Gastroesophageal sphincter (tissue), 4 donors: Measurements from ENCODE around the gene PSMD8. TPM values are rescaled to one million over a fixed set of nuclear protein-coding genes. Genes with fewer than 3 reads are reported as not detected.

Source experiments
- ATAC-seq: fragments of 150-250 bp; one replicate; pipeline ENCODE4 v1.9.1; 2016; ENCODE audit warnings: mild to moderate bottlenecking, moderate library complexity
- H3K27ac ChIP-seq, 4 donors: fragments of 200-600 bp; sonication (generic) in 3 of 4; 1 replicate in 3 of 4; 2 replicates in 1 of 4; pipeline ENCODE4 v1.5.1; 2016 to 2019
- H3K27me3 ChIP-seq: fragments of 200-600 bp; sonication (generic); one replicate; pipeline ENCODE4 v1.5.1; 2019
- H3K36me3 ChIP-seq, 2 donors: fragments of 200-600 bp; sonication (generic); one replicate each; pipeline ENCODE4 v1.5.1; 2019; ENCODE audit warnings: control low read depth in 1 of 2
- H3K4me1 ChIP-seq, 3 donors: fragments of 200-600 bp; sonication (generic); 1 replicate in 2 of 3; 2 replicates in 1 of 3; pipeline ENCODE4 v1.5.1; 2016 to 2019; ENCODE audit warnings: control low read depth in 2 of 3
- H3K4me3 ChIP-seq, 2 donors: fragments of 200-600 bp; sonication (generic); one replicate each; pipeline ENCODE4 v1.5.1; 2019; ENCODE audit warnings: mild to moderate bottlenecking in 1 of 2, moderate library complexity in 1 of 2
- H3K9me3 ChIP-seq, 3 donors: fragments of 200-600 bp; sonication (generic); one replicate each; pipeline ENCODE4 v1.5.1; 2017 to 2019; ENCODE audit warnings: control low read depth in 2 of 3
- EP300 ChIP-seq: sonication (generic); formaldehyde crosslinking; IDR thresholded peaks from one replicate; pipeline ENCODE4 v1.6.1; 2017; ENCODE audit warnings: antibody characterized with exemption, mild to moderate bottlenecking
- POLR2A ChIP-seq, 2 donors: fragments of 450-650 bp; IDR thresholded peaks; one replicate each; pipeline ENCODE4 v1.6.1; 2017; ENCODE audit warnings: antibody characterized with exemption in 2 of 2, mild to moderate bottlenecking in 2 of 2, moderate library complexity in 1 of 2
- POLR2AphosphoS5 ChIP-seq: sonication (generic); formaldehyde crosslinking; IDR thresholded peaks from one replicate; pipeline ENCODE4 v1.6.1; 2017; ENCODE audit warnings: antibody characterized with exemption
- WGBS, 2 donors: methylation state at CpG; one replicate each; pipeline ENCODE4 v1.1.5; 2018; ENCODE audit warnings: low coverage in 1 of 2; 5-methylcytosine and 5-hydroxymethylcytosine counted together
- total RNA-seq, 4 donors: library from RNA; depleted of rRNA; stranded (reverse); fragments of >200 nt; gene quantifications; one replicate each; pipeline ENCODE4 v1.1.0, GENCODE V29; 2016
- TF ChIP-seq, protein P1 (sequence below), 4 experiments: fragments of 200-600 bp in 2 of 4; fragments of 450-650 bp in 2 of 4; sonication (generic) in 1 of 4; IDR thresholded peaks; one replicate each; pipeline ENCODE4 v1.5.1; 2017 to 2019; ENCODE audit warnings: antibody characterized with exemption in 4 of 4, mild to moderate bottlenecking in 2 of 4, moderate library complexity in 2 of 4

The PSMD8 gene
- total RNA-seq, 4 donors from 2014 or later: 161 to 208 (median 171) TPM

DNA sequence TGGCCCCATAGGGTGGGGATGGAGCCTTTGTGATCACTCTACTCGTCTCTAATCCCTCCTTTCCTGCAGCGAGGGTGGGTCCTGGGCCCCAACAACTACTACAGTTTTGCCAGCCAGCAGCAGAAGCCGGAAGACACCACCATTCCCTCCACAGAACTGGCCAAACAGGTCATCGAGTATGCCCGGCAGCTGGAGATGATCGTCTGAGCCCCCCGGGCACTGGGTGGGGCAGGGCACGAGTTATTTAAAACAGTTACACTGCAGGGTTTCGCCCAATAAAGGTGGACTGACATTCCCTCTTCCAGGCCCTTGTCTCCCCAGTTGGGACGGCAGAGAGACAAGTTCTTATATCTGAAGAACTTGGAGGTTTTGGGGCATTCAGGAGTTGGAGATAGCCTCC is 8.8 kb downstream of the PSMD8 start:
- no peak for ATAC-seq
- WGBS, 2 donors: 70% methylated on average over 2 of the region's 10 CpGs; no CpG with 5 or more reads in 1 of the 2 donors
- H3K36me3 ChIP-seq: peaks cover 0 to 84% of the 10 kb centered on the region in 2 donors

DNA sequence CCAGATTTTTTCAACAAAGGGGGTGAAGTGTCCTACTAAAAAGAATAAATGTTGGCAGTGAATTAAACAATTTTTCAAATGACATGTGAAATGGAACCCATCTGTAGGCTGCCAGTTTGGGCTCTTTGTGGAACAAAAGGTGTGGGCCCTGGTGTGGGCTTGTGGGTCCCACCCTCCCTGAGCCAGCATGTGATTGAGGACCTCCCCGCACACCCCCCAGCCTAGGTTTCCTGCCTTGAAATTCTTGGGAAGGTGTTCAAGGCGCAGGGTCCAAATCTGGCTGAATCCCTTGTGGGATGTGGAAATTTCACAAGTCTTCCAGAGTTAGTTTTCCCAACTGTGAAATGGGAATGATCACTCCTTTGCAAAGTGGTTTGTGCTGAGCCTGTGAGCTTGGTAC is 9.4 kb downstream of the PSMD8 start:
- H3K36me3 ChIP-seq: peaks cover 0 to 80% of the 10 kb centered on the region in 2 donors
- no peak for ATAC-seq
- 92% methylated on average over 2 of the region's 2 CpGs; no CpG with 5 or more reads in 1 of the 2 donors for WGBS, 2 donors
- no peak overlapping the region for H3K4me3 ChIP-seq
- H3K27ac ChIP-seq: no peak overlapping the region
- no peaks in the 10 kb centered on the region for H3K9me3 ChIP-seq
- H3K27me3 ChIP-seq: peaks cover 58% of the 10 kb centered on the region
- H3K4me1 ChIP-seq: peaks cover 0 to 30% (median 19%) of the 10 kb centered on the region in 3 donors
- TF ChIP-seq POLR2A (IDR thresholded peaks at IDR 0.05) (no peak), POLR2AphosphoS5 (no peak), EP300 (no peak)
- TF ChIP-seq, protein P1, sequence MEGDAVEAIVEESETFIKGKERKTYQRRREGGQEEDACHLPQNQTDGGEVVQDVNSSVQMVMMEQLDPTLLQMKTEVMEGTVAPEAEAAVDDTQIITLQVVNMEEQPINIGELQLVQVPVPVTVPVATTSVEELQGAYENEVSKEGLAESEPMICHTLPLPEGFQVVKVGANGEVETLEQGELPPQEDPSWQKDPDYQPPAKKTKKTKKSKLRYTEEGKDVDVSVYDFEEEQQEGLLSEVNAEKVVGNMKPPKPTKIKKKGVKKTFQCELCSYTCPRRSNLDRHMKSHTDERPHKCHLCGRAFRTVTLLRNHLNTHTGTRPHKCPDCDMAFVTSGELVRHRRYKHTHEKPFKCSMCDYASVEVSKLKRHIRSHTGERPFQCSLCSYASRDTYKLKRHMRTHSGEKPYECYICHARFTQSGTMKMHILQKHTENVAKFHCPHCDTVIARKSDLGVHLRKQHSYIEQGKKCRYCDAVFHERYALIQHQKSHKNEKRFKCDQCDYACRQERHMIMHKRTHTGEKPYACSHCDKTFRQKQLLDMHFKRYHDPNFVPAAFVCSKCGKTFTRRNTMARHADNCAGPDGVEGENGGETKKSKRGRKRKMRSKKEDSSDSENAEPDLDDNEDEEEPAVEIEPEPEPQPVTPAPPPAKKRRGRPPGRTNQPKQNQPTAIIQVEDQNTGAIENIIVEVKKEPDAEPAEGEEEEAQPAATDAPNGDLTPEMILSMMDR (IDR thresholded peaks at IDR 0.05): no peak

More for the DNA sequence above, 8.8 kb downstream of the PSMD8 start:
- H3K27me3 ChIP-seq: peaks cover 53% of the 10 kb centered on the region
- TF ChIP-seq POLR2A (IDR thresholded peaks at IDR 0.05) (no peak), EP300 (no peak), POLR2AphosphoS5 (no peak)
- TF ChIP-seq, protein P1 (IDR thresholded peaks at IDR 0.05): no peak
- H3K4me1 ChIP-seq: peaks cover 0 to 24% (median 14%) of the 10 kb centered on the region in 3 donors
- no peaks in the 10 kb centered on the region for H3K9me3 ChIP-seq
- no peak overlapping the region for H3K27ac ChIP-seq
- H3K4me3 ChIP-seq: no peak overlapping the region

DNA sequence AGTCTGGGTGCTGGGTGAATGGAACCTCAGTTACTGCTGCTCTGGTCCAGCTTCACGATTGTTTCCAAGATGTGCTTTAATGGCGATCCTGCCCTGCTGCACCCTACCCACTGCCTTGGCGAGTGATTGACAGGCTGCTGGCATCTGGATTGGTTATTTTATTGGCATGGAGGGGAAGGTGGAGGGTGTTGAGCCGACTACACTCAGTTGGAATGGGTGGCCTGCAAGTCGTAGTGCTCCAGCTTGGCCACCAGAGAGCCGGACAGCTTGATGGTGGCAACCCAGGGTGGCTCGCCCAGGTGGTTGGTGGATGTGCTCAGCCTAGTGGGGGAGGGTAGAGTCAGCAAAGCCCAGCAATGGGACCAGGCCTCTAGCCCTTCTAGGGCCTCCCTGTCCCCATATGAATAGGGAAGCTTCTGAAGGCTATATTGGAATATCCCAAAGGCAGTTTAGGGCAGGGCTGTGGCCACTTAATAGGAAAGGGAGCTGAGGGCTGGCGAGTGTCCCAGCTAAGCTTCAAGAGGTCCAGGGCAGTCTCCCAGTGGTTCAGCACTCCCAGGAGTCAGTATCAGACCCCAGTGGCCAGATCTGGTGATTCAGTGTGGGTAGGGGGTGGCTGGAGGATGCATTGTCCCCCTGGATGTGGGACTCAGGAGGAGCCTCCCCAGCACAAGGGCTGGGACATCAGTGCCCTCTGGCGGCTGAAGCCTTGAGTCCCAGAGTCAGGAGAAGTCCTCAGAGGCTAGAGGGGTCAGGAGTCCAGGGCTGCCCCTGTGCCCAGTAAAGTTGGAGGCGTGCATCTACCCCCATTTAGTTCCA is 10.0 kb downstream of the PSMD8 start:
- ATAC-seq: no peak
- Histone ChIP-seq H3K27me3 (peaks cover 64% of the 10 kb centered on the region), H3K9me3 (no peaks in the 10 kb centered on the region), H3K4me1 (peaks cover 0 to 36% (median 26%) of the 10 kb centered on the region in 3 donors), H3K36me3 (peaks cover 0 to 73% of the 10 kb centered on the region in 2 donors), H3K27ac (no peak overlapping the region), H3K4me3 (no peak overlapping the region)
- TF ChIP-seq EP300 (no peak), POLR2AphosphoS5 (no peak), POLR2A (IDR thresholded peaks at IDR 0.05) (no peak)
- TF ChIP-seq, protein P1 (IDR thresholded peaks at IDR 0.05): no peak
- WGBS, 2 donors: no CpG with 5 or more reads among the region's 10 CpGs

DNA sequence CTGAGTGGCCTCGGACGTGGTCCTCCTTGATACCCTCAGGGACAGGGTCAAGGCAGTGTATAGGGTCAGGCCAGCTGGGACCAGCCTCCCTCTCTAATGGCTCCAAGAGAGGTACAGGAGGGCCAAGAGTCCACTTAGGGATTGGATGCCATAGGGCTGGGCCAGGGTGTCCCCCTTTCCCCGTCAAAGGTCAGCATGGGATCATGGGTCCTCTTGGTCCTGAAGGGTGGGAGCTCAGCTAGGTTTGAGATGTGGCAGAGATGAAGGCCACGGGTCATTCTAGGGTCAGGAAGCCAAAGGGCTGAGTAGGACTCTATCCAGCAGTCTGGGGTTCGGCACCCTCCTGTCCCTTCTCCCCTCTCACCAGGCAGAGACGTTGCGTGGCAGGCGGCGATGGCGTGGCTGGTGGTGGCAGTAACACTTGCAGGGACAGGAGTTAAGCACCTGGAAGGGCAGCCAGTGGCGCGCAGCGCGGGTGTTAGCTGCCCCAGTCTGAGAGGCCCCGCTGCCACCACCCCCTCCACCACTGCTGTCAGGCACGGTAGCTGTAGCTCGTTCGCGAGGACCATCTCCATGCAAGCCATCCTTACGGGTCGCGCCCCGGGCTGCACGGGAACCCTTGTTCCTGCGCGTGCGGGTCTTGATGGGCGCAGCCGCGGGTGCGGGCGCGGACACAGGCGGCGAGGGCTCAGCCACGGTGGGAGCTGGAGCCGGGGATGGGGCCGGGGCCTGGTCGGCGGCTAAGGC is 10.9 kb downstream of the PSMD8 start:
- TF ChIP-seq EP300 (no peak), POLR2AphosphoS5 (no peak), POLR2A (IDR thresholded peaks at IDR 0.05) (no peak)
- TF ChIP-seq, protein P1 (IDR thresholded peaks at IDR 0.05): no peak
- no peak overlapping the region for H3K27ac ChIP-seq
- 20 to 100% methylated on average over 1 to 2 of the region's 40 CpGs for whole genome bisulfite sequencing, 2 donors
- peaks cover 64% of the 10 kb centered on the region for H3K27me3 ChIP-seq
- no peak for ATAC-seq
- H3K9me3 ChIP-seq: no peaks in the 10 kb centered on the region
- peaks cover 0 to 65% of the 10 kb centered on the region in 2 donors for H3K36me3 ChIP-seq
- H3K4me3 ChIP-seq: no peak overlapping the region
- peaks cover 0 to 39% (median 29%) of the 10 kb centered on the region in 3 donors for H3K4me1 ChIP-seq
